Urothelium cell line (cell line): ENCODE measurements around the gene POLR2J2.
A peak's percentile ranks its signal among the peaks of the same experiment; 100 is the strongest.
"Not testable (repeated sequence)": the region's sequence is repeated elsewhere in the genome, so short reads cannot be mapped to it uniquely, and the experiment has no call there.

ENCODE experiments used
- DNase-seq: peaks from one replicate; pipeline ENCODE4 v3.0.0; 2011; ENCODE audit warnings: low spot score, mixed read lengths
- FAIRE-seq: peaks from 2 replicates; lab custom pipeline; 2011; peaks lifted over from hg19 to GRCh38; lab: Jason Lieb, UNC

POLR2J2 gene

DNA sequence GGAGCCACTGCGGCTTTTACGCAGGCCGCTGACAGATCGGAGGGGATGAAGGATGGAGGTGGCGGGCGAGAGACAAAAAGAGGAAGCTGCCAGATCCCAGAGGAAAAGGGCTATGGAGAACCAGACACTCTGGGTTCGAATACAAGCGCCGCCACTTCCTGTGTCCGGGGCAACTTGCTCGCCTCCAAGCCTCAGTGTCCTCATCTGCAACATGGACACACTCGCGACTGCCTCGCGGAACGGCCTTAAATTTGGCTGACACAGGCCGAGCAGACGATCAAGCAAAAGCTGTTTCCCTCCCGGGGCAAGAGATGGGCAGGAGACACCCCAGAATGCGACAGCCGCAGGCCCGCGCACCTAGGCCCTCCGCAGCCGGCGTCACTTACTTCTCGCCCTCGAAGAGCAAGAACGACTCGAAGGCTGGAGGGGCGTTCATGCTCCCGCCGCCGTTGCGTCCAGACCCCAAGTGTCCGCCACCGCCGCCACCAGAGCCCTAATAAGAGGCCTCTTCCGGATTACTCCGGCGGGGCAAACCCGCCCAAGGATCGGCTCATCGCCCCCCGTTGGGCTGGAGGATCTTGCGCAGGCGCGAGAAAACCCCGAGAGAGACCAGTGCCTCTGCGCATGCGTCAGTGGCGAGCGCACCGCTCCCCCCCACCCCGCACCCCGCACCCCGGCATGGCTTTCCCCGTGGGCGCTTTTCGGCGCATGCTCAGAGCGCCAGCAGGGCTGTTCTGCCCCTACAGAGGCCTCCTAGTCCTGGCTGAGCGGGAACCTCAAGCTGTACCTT is at the start of gene POLR2J2:
Gene POLR2J2, minus strand, starts transcription at position 498 of the 790 bp plus-strand sequence. Its CDS starts 62 bp downstream, at position 436.
- DNase-seq: peak; percentile 97
- not testable (repeated sequence) for FAIRE-seq

DNA sequence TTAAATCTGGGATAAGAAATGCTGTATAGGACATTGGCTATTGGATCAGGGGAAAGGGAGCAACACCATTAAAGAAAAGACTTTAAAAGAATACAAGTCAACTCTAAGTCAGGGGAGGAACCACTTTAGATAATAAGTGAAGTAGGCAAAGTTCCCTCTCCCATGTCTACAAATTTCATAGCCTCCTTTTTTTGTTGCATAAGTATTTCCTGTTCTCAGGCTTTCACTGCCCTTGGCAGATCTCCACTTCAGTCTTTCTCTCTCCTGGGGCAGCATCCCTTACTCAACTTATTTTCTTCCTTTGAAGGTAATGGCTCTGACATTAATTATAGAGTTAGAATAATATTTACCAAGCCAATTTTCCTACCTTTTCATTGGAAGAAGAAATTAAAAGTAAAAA is 47.0 kb upstream of the POLR2J2 start:
- not testable (repeated sequence) for DNase-seq, FAIRE-seq

DNA sequence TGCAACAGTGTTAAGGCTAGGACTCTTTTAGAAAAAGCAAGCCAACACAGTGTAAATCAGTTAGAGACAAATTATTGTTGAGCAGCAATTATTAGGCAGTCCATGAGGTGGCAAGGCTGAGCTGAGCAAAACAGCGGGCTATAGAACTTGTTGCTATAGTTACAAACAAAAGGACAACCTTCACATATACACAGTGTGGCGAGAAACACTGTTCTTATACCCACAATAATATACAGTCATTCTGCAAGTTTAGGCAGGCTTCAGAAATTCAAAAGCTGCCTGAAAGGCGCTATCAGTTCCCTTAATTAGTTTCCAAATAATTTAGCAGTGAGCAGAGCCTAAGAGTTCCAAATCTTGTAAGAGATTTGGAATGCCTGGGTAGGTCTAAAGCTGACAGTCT is 44.3 kb upstream of the POLR2J2 start:
- FAIRE-seq, DNase-seq: not testable (repeated sequence)

DNA sequence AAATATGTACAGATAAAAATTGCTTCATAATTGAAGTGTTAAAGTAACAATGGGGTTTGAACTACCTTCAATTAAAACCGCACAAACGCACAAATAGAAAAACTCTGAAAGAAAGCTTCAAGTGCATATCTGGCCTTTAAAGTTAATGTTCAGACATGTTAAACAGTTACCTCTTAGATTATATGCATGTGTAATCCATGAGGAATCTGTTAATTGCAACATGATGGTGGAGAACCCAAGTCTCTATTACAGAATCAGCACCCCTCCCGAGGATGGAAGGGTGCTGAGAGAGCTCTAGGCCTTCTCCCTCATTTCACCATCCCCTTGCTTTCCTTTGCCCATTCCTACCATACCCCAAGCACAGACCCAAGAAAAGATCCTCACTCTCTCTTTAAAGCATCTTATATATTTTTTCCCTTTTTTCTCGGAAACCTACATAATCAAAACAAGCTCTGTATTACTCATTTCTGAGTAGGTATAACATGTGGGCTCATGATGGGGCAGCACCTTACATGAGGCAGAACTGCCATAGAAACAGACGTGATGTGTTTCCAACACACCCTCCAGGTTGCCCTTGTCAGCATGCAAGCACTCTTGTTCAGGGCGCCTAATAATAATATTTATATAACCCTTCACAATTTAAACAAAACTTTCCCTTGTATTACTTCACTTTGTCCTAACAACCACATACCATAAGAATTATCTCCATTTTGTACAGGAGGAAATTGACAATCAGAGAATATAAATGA is 43.5 kb upstream of the POLR2J2 start:
- peak; percentile 5 for FAIRE-seq
- not testable (repeated sequence) for DNase-seq

DNA sequence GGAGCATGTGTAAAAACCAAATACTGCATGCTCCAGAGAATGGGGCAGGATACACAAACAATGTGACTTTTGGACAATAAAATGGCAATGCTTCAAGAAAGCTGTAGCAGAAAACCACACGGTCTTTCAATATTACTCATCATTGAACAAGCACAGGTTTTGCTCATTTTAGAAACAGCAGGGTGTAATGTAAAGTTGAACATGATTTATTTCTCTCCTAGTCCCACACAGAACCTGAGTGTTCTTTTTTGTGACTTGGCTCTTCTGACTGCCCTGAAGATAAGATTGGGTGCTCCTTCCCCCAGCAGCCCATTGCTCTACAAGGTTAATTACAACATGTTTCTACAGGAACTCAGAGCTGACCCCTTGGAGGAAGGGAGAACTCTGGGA is 42.2 kb upstream of the POLR2J2 start:
- FAIRE-seq: peak; percentile 65
- DNase-seq: not testable (repeated sequence)

DNA sequence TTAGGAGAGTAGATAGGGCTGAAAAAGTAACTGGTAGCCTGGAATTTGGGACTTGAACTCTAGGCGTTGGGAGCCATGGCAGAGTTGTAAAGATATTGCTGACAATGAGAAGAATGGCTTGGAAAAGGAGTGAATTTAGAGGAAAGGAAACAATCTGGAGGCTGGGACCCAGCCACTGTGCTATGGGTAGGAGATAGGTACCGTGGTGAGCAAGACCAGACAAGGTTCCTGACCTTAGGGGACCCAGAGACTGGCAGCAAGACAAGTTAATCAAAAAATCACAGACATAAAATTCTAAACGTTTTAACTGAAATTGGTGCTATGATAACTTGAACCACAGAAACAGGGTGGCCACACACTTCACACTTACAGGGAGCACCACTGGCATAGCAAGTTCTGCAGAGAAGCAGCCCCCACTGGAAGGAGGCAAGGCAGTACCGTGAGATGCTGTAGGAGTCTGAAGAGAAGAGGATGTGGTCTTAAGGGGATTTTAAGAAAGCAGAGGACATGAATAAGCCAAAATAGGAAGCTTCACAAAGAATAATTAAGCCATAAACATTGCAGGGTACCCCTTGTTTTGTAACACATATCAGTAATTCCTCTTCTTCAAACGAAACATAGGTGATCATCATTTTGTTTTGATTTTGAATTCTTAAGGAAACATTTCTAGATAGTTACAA is 41.7 kb upstream of the POLR2J2 start:
- DNase-seq: peak; percentile 13

DNA sequence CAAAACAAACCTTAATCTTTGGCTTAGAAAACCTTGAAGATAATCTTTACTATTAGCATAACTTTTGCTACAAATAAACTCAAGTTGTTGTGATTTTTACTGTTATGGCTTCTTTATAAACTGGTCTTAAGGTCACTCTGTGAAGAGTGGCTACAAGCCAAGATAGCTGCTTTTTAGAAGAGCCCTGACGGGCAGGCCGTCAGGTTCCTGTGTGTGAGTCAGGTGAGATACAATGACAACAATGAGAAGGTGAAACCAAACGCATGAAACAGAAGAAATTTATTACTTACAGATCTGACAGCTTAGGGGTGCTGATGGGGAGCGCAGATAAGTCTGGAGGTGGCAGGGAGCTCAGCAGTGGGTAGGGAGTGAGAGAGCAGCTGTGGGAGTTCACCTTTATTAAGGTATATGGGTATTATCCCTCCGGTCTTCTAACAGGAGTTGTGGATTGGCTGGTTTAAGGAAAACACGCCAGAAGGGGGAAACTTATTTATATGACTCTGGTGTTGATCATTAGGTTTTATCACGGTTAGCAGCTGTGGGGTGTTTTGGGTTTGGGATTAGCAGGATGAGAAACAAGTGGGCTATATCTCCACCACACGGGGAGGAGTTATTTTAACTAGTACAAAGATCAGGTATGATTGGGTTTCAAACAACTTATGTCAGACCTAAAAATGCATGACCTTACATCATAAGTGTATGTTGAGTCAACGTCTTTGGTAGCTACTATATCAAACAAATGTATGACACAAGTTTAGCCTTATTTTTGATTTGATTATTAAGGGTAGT is 27.7 kb upstream of the POLR2J2 start:
- not testable (repeated sequence) for FAIRE-seq

More for the DNA sequence above, 41.7 kb upstream of the POLR2J2 start:
- FAIRE-seq: not testable (repeated sequence)

DNA sequence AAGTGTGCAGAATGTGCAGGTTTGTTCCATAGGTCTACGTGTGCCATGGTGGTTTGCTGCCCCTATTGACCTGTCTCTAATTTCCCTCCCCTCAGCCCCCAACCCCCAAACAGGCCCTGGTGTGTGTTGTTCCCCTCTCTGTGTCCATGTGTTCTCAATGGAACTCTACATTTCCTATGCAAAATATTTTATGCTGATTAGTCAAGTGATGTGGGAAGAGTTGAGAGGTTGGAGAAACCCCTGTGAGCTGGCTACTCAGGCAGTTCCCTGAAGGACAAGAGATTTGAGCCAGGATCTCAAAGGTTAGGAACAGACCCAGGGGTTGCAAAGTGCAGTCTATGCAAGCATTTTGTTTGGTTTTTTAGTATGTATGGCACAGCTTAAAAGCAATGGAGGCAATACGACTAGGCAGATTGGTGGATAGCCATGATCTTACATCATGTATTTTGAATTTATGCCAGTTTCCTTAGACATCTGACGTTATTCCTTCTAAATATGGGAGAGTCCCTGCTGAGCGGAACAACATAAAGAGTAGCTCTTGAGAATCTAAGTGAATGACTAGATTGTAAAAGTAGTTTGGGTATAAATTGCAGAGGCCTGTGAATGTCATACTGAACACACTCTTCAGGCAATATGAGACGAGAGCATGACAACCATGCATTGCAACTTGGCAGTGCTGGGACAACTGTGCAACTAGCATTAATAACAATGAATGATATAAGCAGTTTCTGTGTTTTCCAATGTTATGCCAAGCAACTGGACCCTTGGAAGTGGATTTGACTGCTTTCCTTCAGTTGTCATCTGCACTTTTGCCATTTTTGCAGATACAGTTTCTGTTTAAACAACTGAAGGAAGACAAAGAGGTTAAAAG is 26.4 kb upstream of the POLR2J2 start:
- FAIRE-seq: peak; percentile 90

More for the DNA sequence above, 27.7 kb upstream of the POLR2J2 start:
- DNase-seq: not testable (repeated sequence)

DNA sequence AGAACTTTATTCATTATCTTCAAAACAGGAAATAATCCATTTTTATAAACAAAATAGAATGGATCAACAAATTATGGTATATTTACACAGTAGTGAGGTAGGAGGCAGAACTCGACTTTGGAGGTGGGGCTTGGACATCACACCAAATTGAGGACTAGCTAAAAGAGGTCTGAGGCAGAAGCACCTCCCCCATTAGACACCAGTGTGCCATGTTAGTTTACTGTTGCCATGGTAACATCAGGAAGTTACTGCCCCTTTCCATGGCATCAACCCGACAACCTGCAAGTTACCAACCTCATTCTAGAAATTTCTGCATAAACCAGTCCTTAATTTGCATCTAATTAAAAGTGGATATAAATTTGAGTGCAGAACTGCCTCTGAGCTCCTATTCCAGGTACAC is 24.5 kb upstream of the POLR2J2 start:
- DNase-seq, FAIRE-seq: not testable (repeated sequence)

More for the DNA sequence above, 26.4 kb upstream of the POLR2J2 start:
- not testable (repeated sequence) for DNase-seq

DNA sequence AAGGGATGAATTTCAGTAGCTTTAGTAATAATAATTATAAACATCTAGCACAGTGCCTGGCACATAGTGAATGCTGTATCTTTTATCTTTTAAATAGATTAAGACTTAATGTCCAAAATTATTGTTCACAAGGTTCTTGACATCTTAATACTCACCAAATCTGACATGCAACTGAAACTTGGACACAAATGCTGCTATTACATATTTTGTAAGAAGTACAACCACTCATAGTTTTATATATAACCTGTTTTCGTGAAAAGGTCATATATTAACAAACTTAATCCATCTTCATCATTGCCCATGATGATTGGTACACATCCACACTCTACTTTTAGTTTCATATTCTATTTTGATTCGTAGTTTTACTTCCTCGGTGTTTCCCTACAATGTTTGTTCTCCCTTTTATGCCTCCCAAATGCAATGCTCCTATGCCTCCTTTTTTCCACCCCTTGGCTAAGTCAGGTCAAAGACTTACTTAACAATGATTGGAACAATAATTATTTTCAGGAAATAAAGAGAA is 23.6 kb upstream of the POLR2J2 start:
- FAIRE-seq: peak; percentile 61
- not testable (repeated sequence) for DNase-seq

DNA sequence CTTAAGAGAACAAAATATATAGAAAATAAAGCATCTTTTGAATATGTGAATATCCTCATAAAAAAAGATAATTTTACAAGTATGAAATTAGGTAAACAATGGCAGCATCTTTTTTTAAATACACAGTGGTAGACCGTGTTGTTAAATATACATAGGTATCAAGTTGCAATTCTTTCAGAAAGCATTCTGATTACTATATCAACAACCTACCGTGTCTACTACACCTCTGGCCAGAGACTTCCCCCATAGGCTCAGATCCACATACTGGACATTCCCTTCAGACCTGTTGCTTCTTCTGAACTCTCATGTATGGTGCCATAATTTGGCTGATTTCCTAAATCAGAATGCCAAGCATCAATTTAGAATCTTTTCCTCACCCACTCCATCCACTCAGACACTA is 22.5 kb upstream of the POLR2J2 start:
- not testable (repeated sequence) for DNase-seq, FAIRE-seq

DNA sequence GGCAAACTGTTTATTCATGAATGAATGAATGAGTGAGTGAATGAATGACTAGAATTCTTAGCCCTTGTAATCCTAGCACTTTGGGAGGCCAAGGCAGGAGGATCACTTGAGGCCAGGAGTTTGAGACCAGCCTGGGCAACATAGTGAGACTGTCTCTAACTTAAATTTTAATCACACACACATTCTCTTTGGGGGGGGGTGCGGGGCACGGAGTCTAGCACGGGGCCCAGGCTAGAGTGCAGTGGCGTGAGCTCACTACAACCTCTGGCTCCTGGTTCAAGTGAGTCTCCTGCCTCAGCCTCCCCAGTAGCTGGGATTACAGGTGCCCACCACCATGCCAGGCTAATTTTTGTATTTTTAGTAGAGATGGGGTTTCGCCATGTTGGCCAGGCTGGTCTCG is 19.1 kb upstream of the POLR2J2 start:
- FAIRE-seq, DNase-seq: not testable (repeated sequence)

DNA sequence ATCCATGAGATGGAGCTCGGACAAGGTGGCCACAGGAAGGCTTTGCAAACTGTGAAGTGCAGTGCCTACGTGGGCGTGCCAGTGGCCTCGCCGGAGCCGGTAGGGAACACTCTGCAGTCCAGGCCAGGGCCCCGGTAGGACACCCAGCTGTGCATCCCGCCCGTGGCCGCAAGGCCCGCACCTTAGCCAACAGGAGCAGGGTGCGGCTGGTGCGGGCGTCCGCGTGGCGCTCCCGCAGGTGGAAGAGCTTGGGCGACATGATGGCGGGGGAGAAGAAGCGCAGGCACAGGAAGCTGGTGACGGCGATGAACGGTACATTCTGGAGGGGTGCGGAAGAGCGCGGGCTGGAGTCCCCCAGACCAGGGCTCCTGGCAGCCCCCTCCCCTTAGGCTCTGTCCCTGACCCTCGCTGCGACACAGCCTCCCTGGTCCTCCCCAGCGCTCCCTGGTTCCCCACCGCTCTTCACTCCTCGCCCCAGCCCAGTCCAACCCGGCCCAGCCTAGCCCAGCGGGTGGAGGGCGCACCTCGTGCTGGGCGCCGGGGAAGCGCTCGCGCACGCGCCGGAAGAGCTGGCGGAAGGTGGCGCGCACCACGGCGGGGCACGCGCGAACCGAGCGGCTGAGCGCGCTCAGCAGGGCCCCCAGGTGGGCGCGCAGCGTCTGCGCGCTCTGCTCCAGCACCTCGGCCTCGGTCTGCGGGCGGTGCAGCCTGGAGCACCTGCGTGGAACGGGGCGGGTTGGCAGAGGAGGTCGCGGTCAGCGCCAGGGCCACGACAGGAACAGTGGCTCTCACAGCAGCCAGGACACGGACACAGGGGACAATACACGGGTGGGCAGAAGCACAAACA is 18.2 kb upstream of the POLR2J2 start:
- not testable (repeated sequence) for FAIRE-seq, DNase-seq

DNA sequence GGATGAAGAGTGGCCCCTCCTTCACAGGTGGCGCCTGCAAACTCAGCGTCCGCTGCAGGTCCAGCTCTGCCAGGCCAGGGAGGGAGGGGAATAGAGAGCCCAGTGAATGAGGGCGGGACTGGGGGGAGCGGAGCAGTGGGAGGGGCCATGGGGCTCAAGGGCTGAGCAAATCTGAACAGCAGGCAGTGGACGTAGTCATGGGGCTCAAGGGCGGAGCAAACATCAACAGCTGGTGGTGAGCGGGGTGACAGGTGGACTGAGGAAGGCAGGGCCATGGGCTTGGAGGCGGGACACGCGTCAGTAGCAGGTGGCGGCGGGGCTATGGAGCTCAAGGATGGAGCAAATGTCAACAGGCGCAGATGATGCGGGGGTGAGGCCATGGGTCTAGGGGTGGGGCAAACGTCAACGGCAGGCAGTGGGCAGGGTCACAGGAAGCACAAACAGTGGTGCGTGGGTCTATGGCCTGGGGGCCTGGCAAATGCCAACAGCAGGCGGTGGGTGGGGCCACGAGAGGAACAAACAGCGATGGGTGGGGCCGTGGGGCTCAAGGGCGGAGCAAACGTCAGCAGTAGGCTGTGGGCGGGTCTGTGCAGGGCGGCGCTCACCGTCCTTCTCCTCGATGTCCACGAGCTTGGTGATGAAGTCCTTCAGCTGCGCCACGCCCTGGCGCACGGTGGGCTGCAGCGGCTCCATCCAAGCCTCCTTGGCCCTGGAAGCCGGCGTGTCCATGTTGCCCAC is 17.0 kb upstream of the POLR2J2 start:
- not testable (repeated sequence) for DNase-seq, FAIRE-seq

DNA sequence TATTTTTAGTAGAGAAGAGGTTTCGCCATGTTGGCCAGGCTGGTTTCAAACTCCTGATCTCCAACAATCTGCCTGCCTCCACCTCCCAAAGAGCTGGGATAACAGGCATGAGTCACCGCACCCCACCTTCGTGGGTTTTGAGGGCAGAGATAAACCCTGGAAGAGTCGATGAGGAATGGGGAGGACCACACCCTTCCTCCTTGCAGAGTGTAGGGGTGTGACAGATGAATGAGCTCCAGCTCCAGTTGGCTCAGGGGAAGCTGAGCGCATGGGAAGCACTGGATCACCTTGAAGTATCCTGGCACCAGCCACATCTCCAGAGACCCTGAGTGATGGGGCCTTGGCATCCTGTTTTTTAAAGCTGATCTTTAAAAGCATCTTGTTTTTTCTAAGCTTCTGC is 11.1 kb upstream of the POLR2J2 start:
- not testable (repeated sequence) for DNase-seq, FAIRE-seq

DNA sequence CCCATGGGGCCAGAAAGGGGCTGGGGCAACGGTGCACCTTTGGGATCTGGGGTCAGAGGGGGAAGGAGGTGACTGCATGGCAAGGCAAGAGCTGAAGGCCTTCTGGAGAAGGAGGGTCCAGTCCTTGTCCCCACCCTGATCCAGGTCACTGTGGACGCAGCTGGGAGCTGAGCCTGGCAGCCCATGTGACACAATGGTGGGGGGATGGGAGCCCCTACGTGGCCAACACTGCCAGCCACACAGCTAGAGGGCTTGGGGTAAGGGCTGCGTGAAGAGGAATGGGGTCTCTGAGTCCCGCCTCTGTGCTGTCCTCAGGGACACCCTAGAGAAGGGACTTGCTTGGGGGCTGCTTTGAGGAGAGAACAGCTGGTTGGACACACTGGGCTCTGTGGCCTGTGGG is 9.3 kb upstream of the POLR2J2 start:
- DNase-seq, FAIRE-seq: not testable (repeated sequence)

DNA sequence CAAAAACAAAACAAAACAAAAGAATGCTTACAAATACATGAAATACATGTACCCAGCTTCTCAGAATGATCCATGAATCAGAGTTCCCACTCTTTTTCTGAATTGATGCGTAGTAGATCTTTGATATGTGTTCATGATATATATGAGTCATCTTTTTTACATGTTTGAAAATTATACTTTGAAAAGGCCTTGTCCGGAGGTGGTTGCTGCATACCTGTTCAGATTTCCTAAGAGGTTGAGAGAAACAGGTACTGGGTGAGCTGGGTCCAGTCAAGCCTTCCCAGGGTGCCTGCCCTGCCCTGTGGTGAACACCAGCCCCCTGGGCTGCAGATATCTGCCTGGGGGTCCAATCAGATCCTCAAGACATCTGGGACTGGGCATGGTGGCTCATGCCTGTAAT is 4.1 kb upstream of the POLR2J2 start:
- FAIRE-seq, DNase-seq: not testable (repeated sequence)
